NT2/D1 (cell line): Measurements from ENCODE around the gene LIG1.

Experiments used
- SUZ12 ChIP-seq: IDR thresholded peaks from 2 replicates; pipeline ENCODE4 v1.6.1; 2011; ENCODE audit not compliant: insufficient read length, insufficient read depth; ENCODE audit errors: extremely low read depth
- YY1 ChIP-seq: IDR thresholded peaks from 2 replicates; pipeline ENCODE4 v1.6.1; 2011; ENCODE audit not compliant: insufficient read length, insufficient read depth
- ZNF274 ChIP-seq: IDR thresholded peaks from 2 replicates; pipeline ENCODE4 v1.6.1; 2011; ENCODE audit warnings: mild to moderate bottlenecking, low read depth, low read length

DNA sequence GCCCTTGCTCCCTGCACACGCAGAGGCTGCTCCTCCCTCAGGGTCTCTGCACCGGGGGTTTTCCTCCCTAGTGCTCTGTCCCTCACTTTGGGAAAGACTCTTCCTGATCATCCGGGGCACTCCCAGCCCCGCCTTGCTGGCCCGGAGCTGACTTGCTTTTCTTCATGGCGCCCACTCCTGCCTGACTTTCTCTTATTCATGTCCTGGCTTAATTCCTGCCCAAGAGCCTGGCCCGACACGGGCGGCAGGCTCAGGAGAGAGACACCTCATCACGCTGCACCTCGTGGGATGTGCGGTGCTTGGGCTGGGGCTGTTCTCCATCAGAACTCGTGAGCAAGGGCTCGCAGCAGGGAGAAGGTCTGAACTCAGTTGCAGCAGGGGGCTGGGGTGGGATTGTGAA is 47.7 kb downstream of the LIG1 start:
- TF ChIP-seq ZNF274 (no peak), YY1 (no peak), SUZ12 (no peak)
